GF-D8 (cell line): ENCODE results near the gene FLT4.
"Not testable (repeated sequence)": the region's sequence is repeated elsewhere in the genome, so short reads cannot be mapped to it uniquely, and the experiment has no call there.

Experiments used
- DNase-seq: peaks from one replicate; lab custom pipeline; 2025; lab: John Stamatoyannopoulos, UW

Gene FLT4

GRCh38 chr5:180649297-180650039, at the start of gene FLT4:
Gene FLT4, minus strand, starts transcription at chr5:180649600. Its CDS starts 55 bp downstream, at chr5:180649545.
- no peak for DNase-seq

GRCh38 chr5:180699042-180699441, 49.6 kb upstream of the FLT4 start:
- DNase-seq = no peak

- no peak for DNase-seq
These were observed 46.7 kb upstream of the FLT4 start for GRCh38 chr5:180696116-180696515.

- no peak for DNase-seq
These were observed 43.0 kb upstream of the FLT4 start for GRCh38 chr5:180692429-180692828.

GRCh38 chr5:180691046-180691445, 41.6 kb upstream of the FLT4 start:
- no peak for DNase-seq

GRCh38 chr5:180690562-180690961, 41.2 kb upstream of the FLT4 start:
- no peak for DNase-seq

- no peak for DNase-seq
These were observed 40.4 kb upstream of the FLT4 start for GRCh38 chr5:180689775-180690174.

GRCh38 chr5:180689071-180689694, 39.8 kb upstream of the FLT4 start:
- DNase-seq = no peak

GRCh38 chr5:180688330-180689070, 39.1 kb upstream of the FLT4 start:
- DNase-seq = no peak

GRCh38 chr5:180686799-180687198, 37.4 kb upstream of the FLT4 start:
- not testable (repeated sequence) for DNase-seq

GRCh38 chr5:180684623-180685161, 35.3 kb upstream of the FLT4 start:
- DNase-seq = no peak

GRCh38 chr5:180683220-180683922, 34.0 kb upstream of the FLT4 start:
- no peak for DNase-seq

- no peak for DNase-seq
These were observed 33.2 kb upstream of the FLT4 start for GRCh38 chr5:180682560-180682959.

GRCh38 chr5:180682008-180682407, 32.6 kb upstream of the FLT4 start:
- not testable (repeated sequence) for DNase-seq

GRCh38 chr5:180678319-180678718, 28.9 kb upstream of the FLT4 start:
- DNase-seq = not testable (repeated sequence)

GRCh38 chr5:180675036-180675635, 25.7 kb upstream of the FLT4 start:
- DNase-seq = no peak

- DNase-seq = not testable (repeated sequence)
These were observed 24.7 kb upstream of the FLT4 start for GRCh38 chr5:180674090-180674475.

- DNase-seq = no peak
These were observed 24.1 kb upstream of the FLT4 start for GRCh38 chr5:180673371-180674089.

GRCh38 chr5:180671958-180672524, 22.6 kb upstream of the FLT4 start:
- DNase-seq = not testable (repeated sequence)

GRCh38 chr5:180670586-180671359, 21.4 kb upstream of the FLT4 start:
- DNase-seq = peak; percentile 26
